ENCODE data around the gene KDR.

KDR gene

DNA sequence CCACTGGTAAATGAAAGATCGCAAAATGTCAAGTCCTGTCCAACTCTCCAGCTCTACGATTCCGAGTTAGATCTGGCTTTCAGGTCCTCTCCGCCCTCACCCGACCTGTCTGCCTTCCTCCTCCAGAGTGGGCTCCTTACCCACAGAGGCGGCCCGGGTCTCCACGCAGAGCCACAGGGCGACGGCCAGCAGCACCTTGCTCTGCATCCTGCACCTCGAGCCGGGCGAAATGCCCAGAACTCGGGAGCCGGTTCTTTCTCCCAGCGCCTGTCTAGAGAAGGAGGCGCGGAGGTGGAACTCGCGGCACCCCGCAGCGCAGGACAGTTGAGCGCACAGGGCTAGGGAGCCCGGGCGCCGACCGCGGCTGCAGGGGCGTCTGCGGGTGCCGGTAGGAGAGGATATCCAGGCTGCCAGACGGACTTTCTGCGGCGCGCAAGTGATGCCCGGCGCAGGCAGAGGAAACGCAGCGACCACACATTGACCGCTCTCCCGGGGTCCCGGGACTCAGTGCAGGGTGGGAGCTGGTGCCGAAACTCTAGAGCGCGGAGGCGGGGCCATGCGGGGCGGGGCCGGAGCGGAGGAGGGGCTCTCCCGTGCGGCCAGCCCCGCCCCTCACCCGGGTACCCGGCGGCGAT, at the start of gene KDR:
Gene KDR (minus strand): TSS at position 509 of the 635 bp plus-strand sequence. CDS start 302 bp downstream, at position 207.
- no peak for DNase-seq (ENCODE audit: low read depth, low spot score)

DNA sequence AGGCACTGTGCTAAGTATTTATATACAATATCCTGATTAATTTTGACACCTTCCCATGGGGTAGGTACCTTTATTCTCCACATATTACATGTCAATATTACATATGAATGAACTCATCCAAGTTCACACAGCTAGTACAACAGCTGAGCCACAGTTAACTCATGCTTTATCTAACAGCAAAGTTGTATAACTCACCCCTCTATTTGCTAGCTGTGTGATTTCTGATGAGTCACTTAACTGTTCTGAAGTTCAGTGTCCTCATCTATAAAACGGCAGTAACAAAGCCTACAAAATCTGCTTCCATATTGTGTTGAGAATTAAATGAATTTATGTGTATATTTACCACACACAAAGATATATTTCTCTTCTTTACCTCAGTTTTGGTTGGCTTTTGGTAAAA, 48.2 kb upstream of the KDR start:
- DNase-seq (ENCODE audit: low read depth, low spot score): no peak

DNA sequence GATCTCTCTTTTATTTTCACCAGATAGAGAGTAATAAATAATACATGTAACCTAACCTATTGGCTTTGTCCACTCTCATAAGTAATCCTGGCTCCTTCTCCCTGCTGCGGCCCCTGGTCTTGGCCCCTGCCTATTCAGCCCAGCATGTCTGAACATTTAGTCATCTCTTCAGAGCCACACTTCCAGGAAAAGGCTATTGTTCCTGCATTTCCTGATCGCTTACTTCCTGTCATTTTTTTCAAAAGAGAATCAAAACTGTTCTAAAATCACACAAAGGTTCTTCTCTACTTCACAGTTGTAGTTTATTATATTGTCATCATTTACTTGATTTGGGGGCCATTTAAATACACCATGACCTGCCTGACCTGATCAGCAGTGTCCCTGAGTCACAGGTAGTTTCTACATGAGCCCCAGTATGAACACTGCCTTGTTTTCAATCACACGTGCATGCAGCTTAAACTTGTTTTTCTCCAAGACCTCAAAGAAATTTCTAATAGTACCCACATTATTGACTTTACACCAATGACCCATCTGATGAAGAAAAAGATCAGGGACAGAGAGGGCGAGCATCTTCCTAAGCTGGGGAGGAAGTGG, 47.4 kb upstream of the KDR start:
- no peak for DNase-seq (ENCODE audit: low read depth, low spot score)

DNA sequence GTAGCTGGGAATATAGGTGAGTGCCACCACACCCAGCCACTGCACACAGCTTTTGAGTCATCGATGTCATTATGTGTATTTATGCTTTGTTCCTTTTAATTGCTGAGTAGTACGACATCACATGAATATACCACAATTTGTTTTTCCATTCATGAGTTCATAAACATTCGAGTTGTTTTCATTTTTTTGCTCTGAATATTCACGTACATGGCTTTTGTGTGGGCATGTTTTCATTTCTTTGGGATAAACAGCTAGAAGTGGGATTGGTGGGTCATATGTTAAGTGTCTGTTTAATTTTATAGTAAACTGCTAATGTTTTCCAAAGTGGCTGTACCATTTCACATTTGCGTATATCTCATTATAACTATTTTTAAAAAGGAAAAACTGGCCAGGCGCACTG, 45.1 kb upstream of the KDR start:
- no peak for DNase-seq (ENCODE audit: low read depth, low spot score)

DNA sequence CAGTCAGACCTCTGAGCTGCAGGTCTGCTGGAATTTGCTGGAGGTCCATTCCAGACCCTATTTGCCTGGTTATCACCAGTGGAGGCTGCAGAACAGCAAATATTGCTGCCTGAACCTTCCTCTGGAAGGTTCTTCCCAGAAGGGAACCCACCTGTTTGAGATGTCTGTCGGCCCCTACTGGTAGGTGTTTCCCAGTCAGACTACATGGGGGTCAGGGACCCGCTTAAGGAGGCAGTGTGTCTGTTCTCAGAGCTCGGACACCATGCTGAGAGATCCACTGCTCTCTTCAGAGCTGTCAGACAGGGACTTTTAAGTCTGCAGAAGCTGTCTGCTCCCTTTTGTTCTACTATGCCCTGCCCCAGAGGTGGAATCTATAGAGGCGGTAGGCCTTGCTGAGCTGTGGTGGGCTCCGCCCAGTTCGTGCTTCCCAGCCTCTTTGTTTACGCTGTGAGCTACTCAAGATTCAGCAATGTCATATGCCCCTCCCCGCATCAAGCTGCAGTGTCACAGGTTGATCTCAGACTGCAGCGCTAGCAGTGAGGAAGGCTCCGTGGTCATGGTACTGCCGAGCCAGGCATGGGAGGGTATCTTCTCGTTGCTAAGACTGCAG, 44.1 kb upstream of the KDR start:
- no peak for DNase-seq (ENCODE audit: low read depth, low spot score)

DNA sequence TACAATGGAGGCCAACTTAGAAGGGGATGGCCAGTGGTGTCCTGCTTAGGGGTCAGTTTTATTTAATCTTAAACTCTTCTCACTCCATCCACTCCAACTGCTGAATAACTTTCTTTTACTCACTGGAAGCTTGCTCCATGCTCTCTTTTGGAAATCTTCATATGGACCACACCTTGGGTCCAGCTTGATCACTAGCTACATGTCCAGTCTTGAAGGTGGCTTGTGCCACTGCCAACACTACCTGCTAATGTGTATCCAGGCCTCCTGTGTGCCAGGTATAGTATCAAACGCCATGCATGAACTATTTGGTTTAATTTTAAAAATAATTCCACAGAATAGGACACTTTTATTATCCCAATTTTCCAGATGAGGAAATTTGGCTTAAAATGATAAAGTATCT, 37.0 kb upstream of the KDR start:
- DNase-seq (ENCODE audit: low read depth, low spot score): no peak

DNA sequence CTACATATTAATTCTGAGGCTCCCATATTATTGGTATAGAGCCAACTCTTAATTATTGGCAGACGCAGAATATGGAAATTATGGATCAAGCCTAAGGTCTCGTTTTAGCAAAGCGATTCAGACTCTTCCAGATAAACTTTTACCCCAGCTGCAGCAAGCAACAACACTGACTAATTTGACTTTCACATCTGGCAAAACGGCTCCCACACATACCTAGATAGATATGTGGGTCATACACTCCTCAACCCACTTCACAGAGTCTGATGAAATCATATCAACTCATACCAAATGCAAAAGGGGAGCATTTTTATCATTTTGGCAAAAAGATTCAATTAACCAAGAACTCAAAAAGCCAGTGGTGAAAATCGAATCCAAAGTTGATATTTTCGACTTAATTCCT, 36.3 kb upstream of the KDR start:
- no peak for DNase-seq (ENCODE audit: low read depth, low spot score)

DNA sequence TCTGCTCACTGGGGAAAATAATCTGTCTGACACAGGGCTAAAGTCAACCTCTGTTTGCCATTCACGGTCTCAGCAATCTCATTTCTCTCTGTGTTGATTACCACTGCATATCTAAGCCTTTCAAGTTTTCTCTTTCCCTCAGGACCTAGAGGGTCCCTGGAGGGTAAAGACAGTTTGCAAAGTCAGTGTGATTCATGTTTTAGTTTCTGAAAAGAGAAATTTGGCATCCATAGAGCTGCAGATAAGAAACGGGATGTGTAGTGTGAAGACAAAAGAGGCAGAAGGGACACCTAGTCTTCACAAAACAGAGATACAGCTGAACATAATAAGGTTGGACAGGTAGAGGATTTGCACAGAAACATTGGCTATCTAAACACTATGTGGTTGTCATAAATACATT, 34.5 kb upstream of the KDR start:
- no peak for DNase-seq (ENCODE audit: low read depth, low spot score)

DNA sequence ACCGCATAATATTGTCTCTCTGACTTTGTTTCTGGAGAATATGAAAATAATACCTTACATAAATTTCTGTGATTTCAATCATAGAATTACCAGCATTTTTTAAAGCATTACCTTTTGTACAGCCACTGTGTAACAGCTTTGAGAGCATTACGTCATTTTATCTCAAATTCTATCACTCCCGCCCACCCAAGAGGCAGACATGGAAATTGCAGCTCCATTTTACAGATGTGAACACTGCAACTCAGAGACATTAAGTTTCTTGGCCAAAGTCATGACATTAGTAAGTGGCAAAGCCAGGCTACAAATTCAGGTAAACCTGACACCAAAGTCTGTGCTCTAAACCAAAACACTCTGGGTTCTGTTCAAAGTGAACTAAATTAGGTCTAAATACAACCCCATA, 33.6 kb upstream of the KDR start:
- DNase-seq (ENCODE audit: low read depth, low spot score): no peak

DNA sequence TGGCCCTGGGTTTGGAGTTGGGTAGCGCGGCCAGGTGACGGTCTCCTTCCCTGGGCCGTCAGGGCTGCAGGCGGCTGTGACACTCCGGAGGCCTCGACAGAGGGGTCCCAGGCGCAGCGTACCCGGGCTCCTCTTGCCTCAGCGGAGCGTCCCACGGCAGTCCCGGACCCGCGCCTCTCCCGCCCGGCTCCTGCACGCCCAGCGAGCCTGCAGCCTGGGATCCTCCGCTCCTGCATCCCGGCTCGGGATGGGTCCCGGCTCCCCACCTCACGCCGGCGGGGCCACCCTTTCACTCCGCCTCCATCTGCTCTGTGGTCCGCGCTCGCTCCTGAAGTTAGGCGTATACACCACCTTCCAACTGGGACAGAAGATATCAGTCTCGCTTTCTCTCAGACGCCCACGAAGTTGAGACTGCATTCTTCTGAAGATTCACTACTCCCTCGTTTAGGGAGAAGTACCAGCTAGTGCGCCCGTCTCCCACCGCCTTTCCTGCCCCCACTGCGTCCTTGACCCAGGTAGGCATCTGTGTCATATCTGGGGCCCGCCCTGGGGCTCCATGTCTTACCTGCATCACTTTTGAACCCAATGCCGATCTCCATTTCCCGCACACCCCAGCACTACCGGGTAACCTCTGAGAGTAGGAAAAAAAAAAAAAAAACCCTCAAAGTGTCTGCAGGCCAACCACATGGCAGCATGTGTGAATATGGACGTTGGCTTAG, 32.3 kb upstream of the KDR start:
- no peak for DNase-seq (ENCODE audit: low read depth, low spot score)

DNA sequence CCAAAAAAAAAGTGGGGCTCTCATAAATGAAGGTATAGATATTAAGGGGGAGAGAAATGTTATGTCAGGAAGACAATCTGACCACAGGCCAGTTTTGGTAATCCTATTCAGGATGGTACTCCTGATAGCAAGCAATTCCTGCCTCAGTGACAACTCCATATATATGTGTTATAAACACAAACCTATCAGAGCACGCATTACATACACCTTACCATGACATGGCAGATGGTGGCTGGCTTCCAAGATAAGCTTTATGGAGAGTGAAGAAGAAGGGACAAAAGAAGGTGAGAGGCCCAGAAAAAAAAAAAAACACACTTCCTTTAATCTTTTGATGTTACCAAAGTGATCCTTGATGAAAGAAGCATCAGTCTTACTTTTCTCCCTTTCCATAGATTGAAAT, 29.5 kb upstream of the KDR start:
- DNase-seq (ENCODE audit: low read depth, low spot score): no peak

DNA sequence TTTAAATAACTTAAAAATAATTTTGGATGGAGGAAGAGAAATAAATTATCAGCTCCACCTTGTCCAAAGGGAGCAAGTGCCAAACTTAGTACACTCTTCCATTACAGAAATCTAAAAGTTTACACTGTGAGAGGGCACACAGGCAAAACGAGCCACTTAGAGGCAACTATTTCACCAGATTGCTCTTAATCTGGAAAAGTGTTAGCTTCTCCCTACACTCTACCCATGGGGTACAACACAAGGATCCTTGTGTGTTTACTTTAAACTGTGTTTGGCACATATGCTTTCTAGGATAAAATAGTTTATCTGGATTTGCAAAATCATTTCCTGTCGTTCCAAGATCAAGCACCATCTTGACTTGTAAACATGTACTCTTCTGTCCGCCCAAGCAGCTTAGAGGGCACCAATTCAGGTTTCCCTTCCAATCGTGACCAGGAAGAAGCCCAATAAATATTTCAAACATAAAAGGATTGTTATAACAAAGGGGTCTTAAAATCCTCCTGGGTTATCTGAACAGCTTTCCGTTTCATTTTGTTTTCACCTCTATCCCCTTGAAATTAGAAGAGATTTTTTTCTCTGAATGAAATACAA, 29.0 kb upstream of the KDR start:
- DNase-seq (ENCODE audit: low read depth, low spot score): no peak

DNA sequence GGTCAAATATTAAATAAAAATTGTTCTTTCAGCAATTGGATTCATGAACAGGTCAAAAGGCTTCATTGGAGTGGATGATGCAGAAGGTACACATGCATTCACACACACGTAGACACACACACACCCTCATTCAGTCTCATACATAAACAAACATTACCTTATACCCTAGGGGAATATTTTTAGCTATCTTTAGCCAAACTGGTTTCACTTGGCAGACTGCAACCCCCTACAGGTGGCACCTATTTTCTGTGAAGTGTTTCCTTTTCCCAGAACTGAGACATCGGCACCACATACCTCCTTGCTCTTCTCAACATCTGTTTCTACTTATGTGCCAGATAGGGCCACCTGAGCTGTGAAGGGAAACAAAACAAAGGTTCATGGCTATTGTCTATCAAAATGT, 18.5 kb upstream of the KDR start:
- no peak for DNase-seq (ENCODE audit: low read depth, low spot score)

DNA sequence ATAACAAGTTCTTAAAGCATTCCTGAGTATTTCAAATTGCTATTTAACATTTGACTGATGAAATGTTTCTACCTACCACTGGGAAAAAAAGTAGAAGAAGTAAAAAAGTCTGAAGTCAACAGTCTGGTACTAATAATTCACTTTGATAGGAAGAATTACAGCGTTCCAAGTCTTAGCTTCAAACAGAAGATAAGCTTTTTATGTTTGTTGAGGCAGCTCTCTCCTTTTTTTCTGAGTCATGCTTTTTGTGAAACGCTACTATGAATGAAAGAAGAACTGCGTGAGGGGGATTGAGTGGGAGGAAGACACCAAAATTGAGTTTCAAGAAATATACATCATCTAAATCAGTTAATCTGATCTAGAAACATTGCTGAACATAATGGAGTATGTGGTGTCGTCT, 13.0 kb upstream of the KDR start:
- no peak for DNase-seq (ENCODE audit: low read depth, low spot score)

DNA sequence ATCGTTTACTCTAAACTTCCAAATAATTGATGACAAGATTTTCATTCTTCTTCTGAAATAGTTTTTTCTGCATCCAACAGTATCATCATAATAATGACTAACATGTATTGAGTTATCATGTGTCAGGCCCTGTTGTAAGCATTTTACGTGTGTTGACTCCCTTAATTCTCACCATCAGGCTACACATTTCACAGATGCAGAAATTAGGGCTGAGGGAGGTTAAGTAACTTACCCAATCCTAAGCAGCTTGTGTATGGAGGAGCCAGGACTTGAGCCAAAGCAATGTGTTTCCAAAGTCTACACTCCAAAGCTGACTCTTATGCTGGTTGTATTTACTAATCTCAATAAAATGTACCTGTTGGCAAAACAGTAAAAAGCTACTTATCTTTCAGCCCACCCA, 11.2 kb upstream of the KDR start:
- no peak for DNase-seq (ENCODE audit: low read depth, low spot score)

DNA sequence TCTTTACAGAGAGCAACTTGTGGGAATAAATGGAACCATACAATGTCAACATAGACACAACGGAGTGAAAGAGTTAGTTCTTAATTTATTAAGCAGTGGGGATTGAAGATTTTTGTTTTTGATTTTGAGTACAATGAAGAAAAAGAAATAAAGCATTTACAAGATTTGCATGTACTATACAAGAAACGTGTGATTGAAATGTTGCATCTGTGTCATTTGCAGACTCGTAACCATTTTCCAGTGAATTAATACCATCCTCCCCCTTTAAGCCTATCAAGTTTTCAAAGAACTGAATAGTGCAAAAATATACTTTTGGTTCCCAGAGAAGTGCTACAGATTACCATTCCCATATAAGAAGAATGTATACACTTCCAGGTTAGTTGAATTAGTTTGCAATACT, 8.6 kb upstream of the KDR start:
- DNase-seq (ENCODE audit: low read depth, low spot score): no peak

DNA sequence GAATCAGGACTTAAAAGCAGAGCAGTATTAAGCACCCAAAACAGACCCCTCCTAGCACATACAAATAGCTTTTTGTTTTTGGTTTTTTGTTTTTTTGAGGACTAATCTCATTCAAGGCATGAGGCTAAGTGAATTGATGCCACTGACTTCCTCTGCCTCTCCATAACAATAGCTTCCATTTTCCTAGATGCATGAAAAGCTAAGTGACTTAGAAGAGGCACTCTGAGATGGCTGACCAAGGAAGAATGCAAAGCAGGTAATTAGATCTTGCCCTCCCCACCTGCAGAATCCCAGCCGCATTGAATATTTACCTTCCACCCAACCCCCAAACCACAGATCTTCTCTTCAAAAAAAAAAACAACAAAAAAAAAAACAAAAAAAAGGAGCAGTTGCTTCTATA, 7.4 kb upstream of the KDR start:
- no peak for DNase-seq (ENCODE audit: low read depth, low spot score)

DNA sequence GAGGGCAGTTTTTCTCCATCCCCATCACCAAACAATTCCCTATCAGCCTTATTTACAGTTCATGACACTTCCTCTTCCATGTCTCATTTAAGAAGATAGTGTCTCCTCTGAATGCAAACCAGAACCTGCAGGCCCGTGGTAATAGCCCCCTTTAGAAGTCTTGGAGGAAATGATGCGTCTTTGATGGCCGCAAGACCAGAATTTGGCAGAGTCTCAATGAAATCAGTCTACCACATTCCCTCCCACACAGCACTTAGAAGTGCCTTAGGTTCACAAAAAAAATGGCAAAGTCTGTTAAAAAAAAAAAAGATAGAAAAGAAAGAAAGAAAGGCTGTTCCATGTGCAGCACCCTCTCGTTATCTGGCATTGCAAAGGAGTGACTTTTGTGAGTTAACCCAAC, 2.1 kb upstream of the KDR start:
- DNase-seq (ENCODE audit: low read depth, low spot score): no peak

DNA sequence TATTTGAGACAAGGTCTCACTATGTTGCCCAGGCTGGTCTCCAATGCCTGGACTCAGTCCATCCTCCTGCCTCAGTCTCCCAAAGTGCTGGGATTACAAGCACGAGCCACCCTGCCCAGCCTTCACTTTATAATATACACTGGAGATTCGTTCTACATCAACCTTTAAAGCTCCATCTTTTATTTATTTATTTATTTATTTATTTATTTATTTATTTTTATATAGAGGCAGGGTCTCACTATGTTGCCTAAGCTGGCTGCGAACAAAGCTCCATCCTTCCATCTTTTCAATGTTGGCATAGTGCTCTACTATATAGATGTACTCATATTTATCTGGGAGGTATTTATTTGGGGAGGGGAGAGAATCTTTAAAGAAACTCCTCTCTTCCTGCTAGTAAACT, 1.7 kb upstream of the KDR start:
- no peak for DNase-seq (ENCODE audit: low read depth, low spot score)

DNA sequence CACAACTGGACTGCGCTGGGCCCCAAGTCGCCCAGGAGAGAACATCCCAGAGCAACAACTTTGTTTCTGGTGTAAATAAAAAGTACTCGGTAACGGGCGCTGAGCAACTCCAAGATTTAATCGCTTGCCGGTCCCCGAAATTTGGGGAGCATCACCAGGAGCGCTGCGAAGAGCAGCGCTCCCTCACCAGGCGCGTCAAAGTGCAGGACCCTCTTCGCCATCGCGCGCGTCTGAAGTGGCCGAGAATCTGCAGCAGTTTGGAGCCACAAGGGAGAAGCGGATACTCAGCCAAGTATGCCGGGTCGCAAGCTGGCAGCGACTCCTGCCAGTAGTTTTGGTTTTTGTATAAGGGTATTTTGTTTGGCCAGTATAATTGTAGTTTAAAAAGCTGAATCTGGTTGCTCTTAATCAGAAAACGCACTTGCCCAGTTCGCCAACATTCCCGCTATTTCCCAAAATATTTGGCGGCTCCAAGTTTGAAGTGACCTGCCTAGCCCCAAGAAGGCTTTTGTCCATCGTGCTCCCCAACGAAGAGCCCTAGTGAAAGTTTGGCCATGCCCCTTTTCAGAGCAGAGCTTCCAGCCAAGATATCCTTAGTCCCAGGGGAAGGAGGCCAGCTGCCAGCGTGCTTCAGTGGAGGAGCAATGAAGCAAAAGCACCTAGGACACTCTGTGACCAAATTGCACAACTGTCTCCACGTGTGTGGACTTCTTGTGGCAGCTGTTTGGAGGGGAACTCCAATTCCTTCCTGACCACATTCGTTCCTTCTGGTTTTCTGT, 557 bp upstream of the KDR start:
- DNase-seq (ENCODE audit: low read depth, low spot score): no peak

DNA sequence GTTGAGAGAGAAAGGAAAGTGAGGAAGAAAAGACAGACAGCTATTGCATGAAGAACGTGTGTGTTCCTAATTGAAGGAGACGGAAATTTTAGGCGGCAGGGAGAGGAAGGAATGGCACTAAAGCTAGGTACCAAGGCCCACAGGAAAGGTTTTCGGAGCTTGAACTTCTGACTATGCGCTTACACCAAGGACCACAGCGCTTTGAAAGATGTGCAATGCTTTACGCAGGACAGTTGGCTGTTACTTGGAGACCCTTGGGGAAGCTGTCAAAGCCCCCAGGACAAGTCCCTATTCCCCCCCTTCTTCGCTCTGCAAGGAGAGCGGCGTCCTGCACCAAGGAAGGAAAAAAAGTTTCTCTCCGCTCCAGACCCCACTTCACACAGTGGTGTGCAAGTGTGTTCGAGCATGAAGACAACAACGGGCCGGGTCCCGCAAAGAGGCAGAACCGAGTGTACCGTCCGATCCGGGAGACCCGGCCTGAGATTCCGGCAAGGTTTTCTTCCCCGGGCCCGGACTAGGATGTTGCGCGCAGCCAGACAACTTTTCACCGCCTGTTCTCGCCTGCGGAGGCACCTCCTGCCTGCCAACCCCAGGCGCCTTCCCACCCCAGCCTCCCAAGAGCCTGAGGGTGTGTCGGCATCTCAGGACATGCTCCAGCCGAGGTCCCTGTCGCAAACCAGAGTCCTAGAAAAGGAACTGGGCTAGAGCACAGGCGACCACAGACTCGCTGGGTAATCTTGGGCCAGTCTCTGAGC, 896 bp downstream of the KDR start:
- no peak for DNase-seq (ENCODE audit: low read depth, low spot score)

Data from activated CD4-positive, CD25-positive, alpha-beta regulatory T cell treated with anti-CD3 and anti-CD28 coated beads, Interleukin-2, amount 50 U/mL, for 16 hours (primary cell).